ENCODE results near the gene PKP1.

GRCh38 chr1:201321826-201322390 lies 38.6 kb downstream of the PKP1 start:
- no peak for TF ChIP-seq POLR2AphosphoS5 (IDR thresholded peaks at IDR 0.05)
- TF ChIP-seq CTCF (IDR thresholded peaks at IDR 0.05), result no peak
- TF ChIP-seq EP300 (IDR thresholded peaks at IDR 0.05), result no peak
